K562 (cell line): ENCODE data around the gene LGALS16. TPM values are rescaled to one million over a fixed set of nuclear protein-coding genes. Genes with fewer than 3 reads are reported as not detected.

Experiments
- ATAC-seq: fragments of 200-7000 bp; cut with Tn5 transposase; 3 replicates; pipeline ENCODE4 v1.9.1; 2020; ENCODE audit warnings: moderate library complexity
- BruUV-seq: library from RNA; stranded (reverse); fragments of 400-500 nt; replicated peaks from 2 replicates; lab custom pipeline; 2021; lab: Mats Ljungman, UMichigan
- CTCF ChIA-PET: fragments of 300-600 bp; formaldehyde crosslinking; extraction: SDS; loops from one replicate; lab custom pipeline; 2021; ENCODE audit warnings: low intra/inter-chr PET ratio; lab: Yijun Ruan, JAX
- POLR2A ChIA-PET: fragments of 300-600, 350-650 bp; sonication (Branson Sonifier 250); formaldehyde crosslinking; extraction: SDS; loops from one replicate; lab custom pipeline; 2021; ENCODE audit warnings: antibody characterized with exemption, inconsistent platforms; lab: Yijun Ruan, JAX
- DNase-seq, 4 experiments: peaks; one replicate each; pipeline versions ENCODE4 v3.0.0 to v3.0.0-alpha.2; 2011 to 2018; ENCODE audit warnings: low spot score in 3 of 4, mixed read lengths in 3 of 4; ENCODE audit errors: extremely low read depth in 1 of 4
- FAIRE-seq: peaks from 2 replicates; lab custom pipeline; 2011; peaks lifted over from hg19 to GRCh38; lab: Jason Lieb, UNC
- H2AFZ ChIP-seq: 2 replicates; pipeline ENCODE4 v1.6.0; 2011; ENCODE audit warnings: low read depth, low read length, control low read depth, inconsistent platforms
- H3K27ac ChIP-seq: fragments of 200-600 bp; 3 replicates; pipeline ENCODE4 v1.8.0; 2011; ENCODE audit warnings: low read depth, mild to moderate bottlenecking, control low read depth, inconsistent platforms, low read length, moderate library complexity, mixed read lengths; ENCODE audit errors: extremely low read depth
- H3K27me3 ChIP-seq, 2 experiments: fragments of 300-600 bp in 1 of 2; 2 replicates in 1 of 2; 3 replicates in 1 of 2; pipeline versions ENCODE4 v1.6.0 to v1.8.0; 2011; ENCODE audit warnings: inconsistent platforms in 2 of 2, low read length in 2 of 2, mild to moderate bottlenecking in 1 of 2, mixed read lengths in 1 of 2, moderate library complexity in 1 of 2; ENCODE audit not compliant: control insufficient read depth in 2 of 2, insufficient read depth in 2 of 2
- H3K36me3 ChIP-seq: fragments of 300-600 bp; 3 replicates; pipeline ENCODE4 v1.8.0; 2011; ENCODE audit warnings: mild to moderate bottlenecking, low read length, inconsistent platforms; ENCODE audit not compliant: control insufficient read depth, insufficient read depth
- H3K4me1 ChIP-seq, 2 experiments: fragments of 200-600 bp in 1 of 2; replicated peaks in 1 of 2; 2 replicates in 1 of 2; 3 replicates in 1 of 2; pipeline versions ENCODE4 v1.5.1 to v1.8.0; 2011; ENCODE audit warnings: inconsistent platforms in 2 of 2, low read length in 2 of 2, mild to moderate bottlenecking in 1 of 2, mixed read lengths in 1 of 2, moderate library complexity in 1 of 2; ENCODE audit not compliant: control insufficient read depth in 2 of 2, insufficient read depth in 2 of 2
- H3K4me2 ChIP-seq: 2 replicates; pipeline ENCODE4 v1.6.1; 2011; ENCODE audit warnings: low read length, control low read depth, inconsistent platforms, mixed read lengths; ENCODE audit not compliant: insufficient read depth
- H3K4me3 ChIP-seq: fragments of 200-600 bp; sonication (generic), shearing (Covaris generic); 2 replicates; pipeline ENCODE4 v1.5.1; 2016; ENCODE audit warnings: control low read depth, inconsistent platforms
- H3K79me2 ChIP-seq: fragments of 200-600 bp; 3 replicates; pipeline ENCODE4 v1.8.0; 2011; ENCODE audit warnings: low read length, inconsistent platforms; ENCODE audit not compliant: control insufficient read depth, insufficient read depth
- H3K9ac ChIP-seq, 2 experiments: 2 replicates each; pipeline versions ENCODE4 v1.6.0 to v1.6.1; 2011; ENCODE audit warnings: low read depth in 2 of 2, low read length in 2 of 2, control low read depth in 1 of 2, inconsistent platforms in 1 of 2, mild to moderate bottlenecking in 1 of 2, mixed read lengths in 1 of 2; ENCODE audit not compliant: insufficient read depth in 1 of 2
- H3K9me1 ChIP-seq: one replicate; pipeline ENCODE4 v1.6.0; 2011; ENCODE audit warnings: inconsistent platforms, mild to moderate bottlenecking, low read length, moderate library complexity; ENCODE audit not compliant: control insufficient read depth, insufficient read depth
- H3K9me3 ChIP-seq: replicated peaks from 2 replicates; pipeline ENCODE4 v1.5.1; 2011; ENCODE audit warnings: low read depth, low read length, inconsistent platforms; ENCODE audit not compliant: control insufficient read depth, insufficient read depth
- H4K20me1 ChIP-seq: replicated peaks from 2 replicates; pipeline ENCODE4 v1.6.1; 2011; ENCODE audit warnings: low read length, inconsistent platforms, mixed read lengths; ENCODE audit not compliant: control insufficient read depth, insufficient read depth
- BRD9 ChIP-seq: fragments of 450-650 bp; IDR thresholded peaks from 2 replicates; pipeline ENCODE4 v1.6.1; 2018; ENCODE audit warnings: low read depth; ENCODE audit not compliant: partially characterized antibody
- CBFA2T2 ChIP-seq: fragments of 450-650 bp; conservative IDR thresholded peaks from 2 replicates; pipeline ENCODE4 v1.6.1; 2017; ENCODE audit warnings: mild to moderate bottlenecking
- FOXO4 ChIP-seq: fragments of 450-650 bp; formaldehyde crosslinking; IDR thresholded peaks from 2 replicates; pipeline ENCODE4 v1.4.0; 2020; ENCODE audit warnings: mild to moderate bottlenecking, moderate library complexity
- HOMEZ ChIP-seq: fragments of 250-450 bp; sonication (Bioruptor Pico); IDR thresholded peaks from 2 replicates; pipeline ENCODE4 v1.4.0; 2020; ENCODE audit warnings: mild to moderate bottlenecking, moderate library complexity
- IRF1 ChIP-seq: sonication (generic); formaldehyde crosslinking; IDR thresholded peaks from 2 replicates; pipeline ENCODE4 v1.8.0; 2022; ENCODE audit warnings: missing genetic modification reagents, mild to moderate bottlenecking, borderline replicate concordance
- JUND ChIP-seq, 2 experiments: IDR thresholded peaks; 2 replicates in 1 of 2; 3 replicates in 1 of 2; pipeline ENCODE4 v1.6.1; 2011; ENCODE audit warnings: borderline replicate concordance in 2 of 2, low read depth in 2 of 2, low read length in 2 of 2, improper control_type of control experiment in 1 of 2, missing biosample characterization in 1 of 2, missing genetic modification characterization in 1 of 2, missing genetic modification reagents in 1 of 2
- NRF1 ChIP-seq, 2 experiments: fragments of 450-650 bp; IDR thresholded peaks in 1 of 2; conservative IDR thresholded peaks in 1 of 2; 2 replicates each; pipeline ENCODE4 v1.6.1; 2014; ENCODE audit warnings: mild to moderate bottlenecking in 2 of 2
- SRF ChIP-seq, 2 experiments: fragments of 250-450, 450-650 bp in 1 of 2; sonication (Bioruptor Pico) in 1 of 2; sonication (generic) in 1 of 2; formaldehyde crosslinking; IDR thresholded peaks; 2 replicates each; pipeline versions ENCODE4 v1.5.0 to v1.5.1; 2020 to 2022; ENCODE audit warnings: mild to moderate bottlenecking in 1 of 2, missing genetic modification reagents in 1 of 2
- THAP12 ChIP-seq: fragments of 250-450 bp; sonication (Bioruptor Pico); IDR thresholded peaks from 2 replicates; pipeline ENCODE4 v1.9.0; 2021; ENCODE audit warnings: mild to moderate bottlenecking, inconsistent platforms
- UBTF ChIP-seq, 2 experiments: IDR thresholded peaks; 2 replicates each; pipeline ENCODE4 v1.6.1; 2012; ENCODE audit warnings: improper control_type of control experiment in 2 of 2, low read depth in 2 of 2, low read length in 2 of 2, borderline replicate concordance in 1 of 2
- ZBTB43 ChIP-seq: sonication (generic); formaldehyde crosslinking; IDR thresholded peaks from 2 replicates; pipeline ENCODE4 v1.8.0; 2023; ENCODE audit warnings: mild to moderate bottlenecking, missing genetic modification reagents
- WGBS: fragments of 100-300 bp; shearing (Covaris generic); methylation state at CpG from one replicate; pipeline ENCODE4 v1.1.6; 2016; ENCODE audit warnings: low coverage, mixed read lengths; ENCODE audit not compliant: insufficient coverage; ENCODE audit errors: missing lambda C conversion rate; 5-methylcytosine and 5-hydroxymethylcytosine counted together
- in situ Hi-C: fragments of 300-500 bp; cut with MboI; formaldehyde crosslinking; loops from 4 replicates; pipeline ENCODE4 v1.15.0; 2018; ENCODE audit warnings: inconsistent platforms, mixed read lengths
- intact Hi-C: fragments of 100-400 bp; cut with micrococcal nuclease; formaldehyde crosslinking; loops from 2 replicates; pipeline ENCODE4 v1.14.2; 2022
- polyA plus RNA-seq, 8 experiments: library from polyadenylated mRNA; depleted of rRNA in 4 of 8; stranded (reverse) in 5 of 8; unstranded in 3 of 8; fragments of >200 nt; fragmentation: Nextera tagmentation in 2 of 8; fragmentation: Illumina TruSeq in 1 of 8; extraction: Ambion mirVana in 2 of 8; extraction: Trizol in 1 of 8; gene quantifications; 2 replicates each; pipeline versions ENCODE4 v1.2.1 to v1.2.3, GENCODE V29; 2011 to 2014; ENCODE audit warnings: inconsistent platforms in 1 of 8, missing spikeins in 1 of 8
- total RNA-seq, 7 experiments: library from RNA; depleted of rRNA in 6 of 7; stranded (reverse); fragments of >200 nt in 6 of 7; fragmentation: Illumina TruSeq in 2 of 7; extraction: Trizol in 2 of 7; gene quantifications; 2 replicates each; pipeline versions ENCODE4 v1.2.1 to v1.2.3, GENCODE V29; 2011 to 2021; ENCODE audit warnings: low replicate concordance in 1 of 7

LGALS16 gene
- total and polyA plus RNA-seq, 9 of the 15 experiments (the other 6 are each of a cell fraction or from before 2014, with no cell fraction given), result not detected

- in situ Hi-C loops (no loop called here), intact Hi-C loops (no loop called here)
- H3K9me1 ChIP-seq, result no peaks in the 10 kb centered on the region
- CTCF ChIA-PET, result no interaction called here
- no peak overlapping the region for H3K4me2 ChIP-seq
- POLR2A ChIA-PET, result no interaction called here
- no peak for FAIRE-seq
- H2AFZ ChIP-seq, result no peak overlapping the region
- H3K9me3 ChIP-seq, result no peaks in the 10 kb centered on the region
- ATAC-seq, result no peak
- H3K4me3 ChIP-seq, result no peak overlapping the region
- no peak overlapping the region for H3K9ac ChIP-seq
- H3K27ac ChIP-seq, result no peak overlapping the region
- 2% methylated on average over 5 of the region's 5 CpGs for WGBS
- BruUV-seq, result no TSS peak
- H3K79me2 ChIP-seq, result no peaks in the 10 kb centered on the region
- no peaks in the 10 kb centered on the region for H3K36me3 ChIP-seq
- H4K20me1 ChIP-seq, result no peaks in the 10 kb centered on the region
- peaks cover 6 to 27% of the 10 kb centered on the region in 2 experiments; a peak in 4 of 5 replicates for H3K27me3 ChIP-seq
- no peaks in the 10 kb centered on the region for H3K4me1 ChIP-seq
- no peak for DNase-seq
- no peak for TF ChIP-seq SRF (CRISPR knock-in tag; IDR thresholded peaks at IDR 0.05)
- no peak for TF ChIP-seq ZBTB43 (CRISPR knock-in tag)
- TF ChIP-seq CBFA2T2, result no peak
- no peak for TF ChIP-seq NRF1 (conservative IDR thresholded peaks at IDR 0.05 in 1 of 2, IDR thresholded peaks at IDR 0.05 in 1 of 2)
- TF ChIP-seq HOMEZ, result no peak
- no peak for TF ChIP-seq JUND (IDR thresholded peaks at IDR 0.05; ENCODE audit: borderline replicate concordance, low read depth, low read length)
- no peak for TF ChIP-seq JUND (tag; IDR thresholded peaks at IDR 0.05; ENCODE audit: borderline replicate concordance, low read depth, low read length)
- TF ChIP-seq THAP12 (CRISPR knock-in tag), result no peak
- no peak for TF ChIP-seq BRD9
- TF ChIP-seq IRF1 (CRISPR knock-in tag), result no peak
- TF ChIP-seq UBTF (IDR thresholded peaks at IDR 0.05; ENCODE audit: borderline replicate concordance in 1 of 2, low read depth in 2 of 2, low read length in 2 of 2), result no peak
- TF ChIP-seq FOXO4 (CRISPR knock-in tag), result no peak
These were observed 28.6 kb downstream of the LGALS16 start for GRCh38 chr19:39684267-39684666.
